Breast epithelium (tissue), 3 donors: ENCODE data around the gene C11orf68.

Experiments used
- CTCF ChIP-seq, 3 donors: fragments of 450-650 bp; IDR thresholded peaks; one replicate each; pipeline ENCODE4 v1.5.1; 2016 to 2017; ENCODE audit warnings: antibody characterized with exemption in 3 of 3, mild to moderate bottlenecking in 3 of 3, moderate library complexity in 3 of 3
- POLR2A ChIP-seq: fragments of 450-650 bp; IDR thresholded peaks from one replicate; pipeline ENCODE4 v1.6.1; 2016; ENCODE audit warnings: antibody characterized with exemption, mild to moderate bottlenecking, moderate library complexity

GRCh38 chr11:65958774-65959420, 40.0 kb upstream of the C11orf68 start:
- TF ChIP-seq POLR2A (no peak), CTCF (IDR thresholded peaks at IDR 0.05) (no peak)
